Thoracic aorta (tissue), 2 donors: ENCODE results near the gene TET2. TPM values are rescaled to one million over a fixed set of nuclear protein-coding genes. Genes with fewer than 3 reads are reported as not detected.

Experiments used
- ATAC-seq: fragments of 150-250 bp; one replicate; pipeline ENCODE4 v1.8.0; 2017; ENCODE audit warnings: low read depth; ENCODE audit not compliant: insufficient number of reproducible peaks, low FRiP score
- DNase-seq: peaks from one replicate; pipeline ENCODE4 v3.0.0-alpha.2; 2020; ENCODE audit warnings: low spot score
- H3K27ac ChIP-seq, 2 donors: fragments of 200-600 bp; sonication (generic); 1 replicate in 1 of 2; 2 replicates in 1 of 2; pipeline ENCODE4 v1.5.1; 2016; ENCODE audit warnings: mild to moderate bottlenecking in 2 of 2, moderate library complexity in 2 of 2
- H3K27me3 ChIP-seq: fragments of 200-600 bp; sonication (generic); replicated peaks from 2 replicates; pipeline ENCODE4 v1.6.0; 2016; ENCODE audit warnings: mild to moderate bottlenecking; ENCODE audit not compliant: insufficient read depth
- H3K36me3 ChIP-seq: fragments of 200-600 bp; sonication (generic); one replicate; pipeline ENCODE4 v1.5.1; 2016
- H3K4me1 ChIP-seq, 2 donors: fragments of 200-600 bp; sonication (generic); 1 replicate in 1 of 2; 2 replicates in 1 of 2; pipeline versions ENCODE4 v1.5.1 to v1.6.0; 2016; ENCODE audit warnings: low read depth in 2 of 2, mild to moderate bottlenecking in 1 of 2; ENCODE audit not compliant: control insufficient read depth in 1 of 2
- H3K4me3 ChIP-seq: fragments of 200-600 bp; sonication (generic); 2 replicates; pipeline ENCODE4 v1.5.1; 2016; ENCODE audit warnings: mild to moderate bottlenecking
- H3K9me3 ChIP-seq: fragments of 200-600 bp; sonication (generic); 2 replicates; pipeline ENCODE4 v1.5.1; 2016
- CTCF ChIP-seq: fragments of 200-600 bp; sonication (generic); IDR thresholded peaks from one replicate; pipeline ENCODE4 v1.5.1; 2019; ENCODE audit warnings: antibody characterized with exemption
- total RNA-seq, 2 donors: library from RNA; depleted of rRNA; stranded (reverse); fragments of >200 nt; gene quantifications; one replicate each; pipeline versions ENCODE4 v1.1.0 to v1.2.3, GENCODE V29; 2016

TET2 gene
- total RNA-seq, 2 donors from 2014 or later: 23.6 to 31.7 TPM

- H3K36me3 ChIP-seq: no peaks in the 10 kb centered on the region
- H3K4me1 ChIP-seq: no peaks in the 10 kb centered on the region
- no peaks in the 10 kb centered on the region for H3K9me3 ChIP-seq
- ATAC-seq (no peak), DNase-seq (no peak)
- TF ChIP-seq CTCF: no peak
- no peaks in the 10 kb centered on the region for H3K27me3 ChIP-seq
- no peak overlapping the region for H3K4me3 ChIP-seq
- H3K27ac ChIP-seq: no peak overlapping the region
These were observed 15.7 kb upstream of the TET2 start for GRCh38 chr4:105130945-105131344.

- H3K4me1 ChIP-seq: no peaks in the 10 kb centered on the region
- H3K4me3 ChIP-seq: no peak overlapping the region
- H3K9me3 ChIP-seq: no peaks in the 10 kb centered on the region
- DNase-seq (no peak), ATAC-seq (no peak)
- no peak for TF ChIP-seq CTCF
- H3K27ac ChIP-seq: no peak overlapping the region
- H3K36me3 ChIP-seq: no peaks in the 10 kb centered on the region
- H3K27me3 ChIP-seq: no peaks in the 10 kb centered on the region
These were observed 12.7 kb upstream of the TET2 start for GRCh38 chr4:105133976-105134375.

- Histone ChIP-seq H3K9me3 (no peaks in the 10 kb centered on the region), H3K27me3 (no peaks in the 10 kb centered on the region), H3K27ac (no peak overlapping the region), H3K4me1 (no peaks in the 10 kb centered on the region), H3K36me3 (no peaks in the 10 kb centered on the region), H3K4me3 (no peak overlapping the region)
- no peak for TF ChIP-seq CTCF
- ATAC-seq: no peak
- no peak for DNase-seq
These were observed 10.9 kb upstream of the TET2 start for GRCh38 chr4:105135785-105136184.

GRCh38 chr4:105137121-105137875 lies 9.4 kb upstream of the TET2 start:
- Histone ChIP-seq H3K36me3 (no peaks in the 10 kb centered on the region), H3K4me1 (no peaks in the 10 kb centered on the region), H3K27me3 (no peaks in the 10 kb centered on the region), H3K9me3 (no peaks in the 10 kb centered on the region), H3K4me3 (no peak overlapping the region), H3K27ac (no peak overlapping the region)
- no peak for DNase-seq
- TF ChIP-seq CTCF: no peak
- ATAC-seq: no peak

GRCh38 chr4:105139646-105140045 lies 7.0 kb upstream of the TET2 start:
- no peak for TF ChIP-seq CTCF
- no peaks in the 10 kb centered on the region for H3K27me3 ChIP-seq
- H3K27ac ChIP-seq: no peak overlapping the region
- no peaks in the 10 kb centered on the region for H3K4me1 ChIP-seq
- DNase-seq (no peak), ATAC-seq (no peak)
- no peaks in the 10 kb centered on the region for H3K36me3 ChIP-seq
- no peak overlapping the region for H3K4me3 ChIP-seq
- no peaks in the 10 kb centered on the region for H3K9me3 ChIP-seq
